Ishikawa (cell line): ENCODE data around the gene SLC45A3.

Experiments
- EP300 ChIP-seq: IDR thresholded peaks from 2 replicates; pipeline ENCODE4 v1.6.1; 2012; ENCODE audit warnings: borderline replicate concordance
- FOXM1 ChIP-seq: IDR thresholded peaks from 2 replicates; pipeline ENCODE4 v1.6.1; 2012; ENCODE audit warnings: low read depth, borderline replicate concordance
- MAX ChIP-seq: IDR thresholded peaks from 2 replicates; pipeline ENCODE4 v1.6.1; 2012
- REST ChIP-seq: IDR thresholded peaks from 2 replicates; pipeline ENCODE4 v1.6.1; 2012; ENCODE audit warnings: low read depth, mild to moderate bottlenecking
- ZBTB7A ChIP-seq: IDR thresholded peaks from 2 replicates; pipeline ENCODE4 v1.6.1; 2012; ENCODE audit warnings: low read depth

DNA sequence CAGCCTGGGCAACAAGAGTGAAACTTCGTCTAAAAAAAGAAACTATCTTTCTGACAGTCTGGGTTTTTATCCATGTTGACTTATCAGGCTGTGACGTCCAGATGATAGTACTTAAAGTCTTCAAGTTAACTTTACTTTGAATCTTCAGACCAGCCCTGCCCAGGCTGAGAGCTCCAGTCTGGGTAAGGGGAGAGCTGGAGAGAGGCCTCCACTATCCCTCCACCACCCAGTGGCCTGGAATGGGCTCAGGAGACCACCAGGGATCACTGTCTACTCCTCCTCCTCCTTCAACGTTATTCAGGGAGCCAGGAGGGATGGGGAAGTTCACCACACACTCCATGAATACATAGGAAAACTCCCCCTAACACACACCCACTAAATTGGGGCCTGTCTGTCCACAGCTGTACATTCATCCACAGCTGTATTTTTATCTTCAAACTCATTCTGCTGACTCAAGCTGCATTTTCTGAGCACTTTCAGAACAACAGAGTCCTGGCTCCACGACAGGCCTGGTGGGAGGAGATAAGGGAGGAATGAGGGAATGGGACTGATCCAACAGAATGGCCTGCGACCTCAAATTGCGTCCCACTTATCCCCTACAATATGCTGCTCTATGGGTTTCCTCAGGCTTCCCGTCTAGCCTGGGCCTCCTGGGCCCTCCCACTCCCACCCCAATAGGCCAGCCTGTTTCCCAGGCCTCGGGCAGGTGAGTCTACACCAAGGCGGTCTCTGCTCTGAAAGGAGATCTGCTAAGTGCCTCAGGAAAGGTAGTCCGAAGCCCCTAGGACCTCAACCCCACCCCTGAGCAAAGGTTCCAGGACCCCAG is 1.8 kb downstream of the SLC45A3 start:
- TF ChIP-seq EP300 (no peak), REST (no peak), FOXM1 (no peak), MAX (no peak), ZBTB7A (no peak)
